ENCODE measurements around the gene BMAL2. TPM values are rescaled to one million over a fixed set of nuclear protein-coding genes. Genes with fewer than 3 reads are reported as not detected.

BMAL2 gene
- total RNA-seq, 2 donors from 2014 or later = 2.6 to 4.3 TPM

- no peaks in the 10 kb centered on the region for H3K36me3 ChIP-seq (replicated peaks in 1 of 2; ENCODE audit: insufficient read depth in 1 of 2, low read depth in 2 of 2)
- ATAC-seq = no peak
- no peaks in the 10 kb centered on the region for H3K4me1 ChIP-seq
- no peak overlapping the region for H3K27ac ChIP-seq
- H3K9me3 ChIP-seq = no peaks in the 10 kb centered on the region
- H3K4me3 ChIP-seq = no peak overlapping the region
- 97 to 98% methylated on average over 7 of the region's 7 CpGs for WGBS, 2 donors
- no peak for DNase-seq
- intact Hi-C loops (cut with DNase I) = no loop called here
- TF ChIP-seq POLR2A (IDR thresholded peaks at IDR 0.05) = no peak
- TF ChIP-seq, protein P1, sequence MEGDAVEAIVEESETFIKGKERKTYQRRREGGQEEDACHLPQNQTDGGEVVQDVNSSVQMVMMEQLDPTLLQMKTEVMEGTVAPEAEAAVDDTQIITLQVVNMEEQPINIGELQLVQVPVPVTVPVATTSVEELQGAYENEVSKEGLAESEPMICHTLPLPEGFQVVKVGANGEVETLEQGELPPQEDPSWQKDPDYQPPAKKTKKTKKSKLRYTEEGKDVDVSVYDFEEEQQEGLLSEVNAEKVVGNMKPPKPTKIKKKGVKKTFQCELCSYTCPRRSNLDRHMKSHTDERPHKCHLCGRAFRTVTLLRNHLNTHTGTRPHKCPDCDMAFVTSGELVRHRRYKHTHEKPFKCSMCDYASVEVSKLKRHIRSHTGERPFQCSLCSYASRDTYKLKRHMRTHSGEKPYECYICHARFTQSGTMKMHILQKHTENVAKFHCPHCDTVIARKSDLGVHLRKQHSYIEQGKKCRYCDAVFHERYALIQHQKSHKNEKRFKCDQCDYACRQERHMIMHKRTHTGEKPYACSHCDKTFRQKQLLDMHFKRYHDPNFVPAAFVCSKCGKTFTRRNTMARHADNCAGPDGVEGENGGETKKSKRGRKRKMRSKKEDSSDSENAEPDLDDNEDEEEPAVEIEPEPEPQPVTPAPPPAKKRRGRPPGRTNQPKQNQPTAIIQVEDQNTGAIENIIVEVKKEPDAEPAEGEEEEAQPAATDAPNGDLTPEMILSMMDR (IDR thresholded peaks at IDR 0.05) = no peak
- H3K27me3 ChIP-seq = no peaks in the 10 kb centered on the region
These were observed 18.8 kb downstream of the BMAL2 start for GRCh38 chr12:27351476-27351875.

- H3K36me3 ChIP-seq (replicated peaks in 1 of 2; ENCODE audit: insufficient read depth in 1 of 2, low read depth in 2 of 2) = no peaks in the 10 kb centered on the region
- WGBS, 2 donors = 73 to 87% methylated on average over 2 of the region's 2 CpGs
- H3K9me3 ChIP-seq = no peaks in the 10 kb centered on the region
- H3K4me3 ChIP-seq = no peak overlapping the region
- intact Hi-C loops (cut with DNase I) = no loop called here
- H3K27ac ChIP-seq = no peak overlapping the region
- no peaks in the 10 kb centered on the region for H3K27me3 ChIP-seq
- DNase-seq (no peak), ATAC-seq (no peak)
- no peaks in the 10 kb centered on the region for H3K4me1 ChIP-seq
- TF ChIP-seq, protein P1 (IDR thresholded peaks at IDR 0.05) = no peak
- no peak for TF ChIP-seq POLR2A (IDR thresholded peaks at IDR 0.05)
These were observed 22.9 kb downstream of the BMAL2 start for GRCh38 chr12:27355486-27355885.

DNA sequence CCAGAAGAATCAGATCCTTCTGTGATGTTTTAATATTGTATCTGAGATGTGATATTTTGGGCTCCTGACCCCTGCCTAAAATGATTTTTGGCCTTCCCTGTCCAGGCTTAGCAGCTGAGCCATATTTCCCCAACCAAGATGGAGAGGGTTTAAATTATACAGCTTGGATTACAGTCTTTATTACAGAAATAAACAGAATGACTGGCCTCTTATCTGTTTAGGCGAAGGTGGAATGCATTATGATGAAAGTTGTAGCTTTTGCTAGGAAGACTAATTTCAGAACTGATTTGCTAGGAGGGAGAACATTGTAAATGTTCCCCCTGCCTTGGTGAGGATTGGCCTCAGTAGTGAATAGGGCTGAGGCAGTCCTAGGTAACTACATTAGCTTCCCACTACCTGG, 23.3 kb downstream of the BMAL2 start:
- no peaks in the 10 kb centered on the region for H3K27me3 ChIP-seq
- DNase-seq (no peak), ATAC-seq (no peak)
- no peak overlapping the region for H3K4me3 ChIP-seq
- H3K27ac ChIP-seq = no peak overlapping the region
- H3K4me1 ChIP-seq = no peaks in the 10 kb centered on the region
- H3K36me3 ChIP-seq (replicated peaks in 1 of 2; ENCODE audit: insufficient read depth in 1 of 2, low read depth in 2 of 2) = no peaks in the 10 kb centered on the region
- intact Hi-C loops (cut with DNase I) = no loop called here
- no peaks in the 10 kb centered on the region for H3K9me3 ChIP-seq
- 89 to 94% methylated on average over 1 of the region's 1 CpG for WGBS, 2 donors
- TF ChIP-seq, protein P1 (IDR thresholded peaks at IDR 0.05) = no peak
- no peak for TF ChIP-seq POLR2A (IDR thresholded peaks at IDR 0.05)

- TF ChIP-seq, protein P1 (IDR thresholded peaks at IDR 0.05) = no peak
- no peak for TF ChIP-seq POLR2A (IDR thresholded peaks at IDR 0.05)
- ATAC-seq (no peak), DNase-seq (no peak)
- H3K36me3 ChIP-seq (replicated peaks in 1 of 2; ENCODE audit: insufficient read depth in 1 of 2, low read depth in 2 of 2) = no peaks in the 10 kb centered on the region
- H3K4me1 ChIP-seq = no peaks in the 10 kb centered on the region
- H3K27ac ChIP-seq = no peak overlapping the region
- no peak overlapping the region for H3K4me3 ChIP-seq
- H3K9me3 ChIP-seq = peaks cover 0 to 3% (median 0%) of the 10 kb centered on the region in 3 donors
- WGBS, 2 donors = 64 to 74% methylated on average over 3 of the region's 3 CpGs
- H3K27me3 ChIP-seq = no peaks in the 10 kb centered on the region
- intact Hi-C loops (cut with DNase I) = no loop called here
These were observed 27.1 kb downstream of the BMAL2 start for GRCh38 chr12:27359578-27360340.

GRCh38 chr12:27361372-27361771, 28.7 kb downstream of the BMAL2 start:
- WGBS, 2 donors = 91 to 92% methylated on average over 2 of the region's 2 CpGs
- H3K36me3 ChIP-seq (replicated peaks in 1 of 2; ENCODE audit: insufficient read depth in 1 of 2, low read depth in 2 of 2) = no peaks in the 10 kb centered on the region
- peaks cover 0 to 3% (median 0%) of the 10 kb centered on the region in 3 donors for H3K9me3 ChIP-seq
- intact Hi-C loops (cut with DNase I) = no loop called here
- ATAC-seq (no peak), DNase-seq (no peak)
- H3K4me3 ChIP-seq = no peak overlapping the region
- H3K27ac ChIP-seq = no peak overlapping the region
- TF ChIP-seq, protein P1 (IDR thresholded peaks at IDR 0.05) = no peak
- TF ChIP-seq POLR2A (IDR thresholded peaks at IDR 0.05) = no peak
- H3K27me3 ChIP-seq = no peaks in the 10 kb centered on the region
- peaks cover 3% of the 10 kb centered on the region for H3K4me1 ChIP-seq

All from body of pancreas (tissue), 4 donors.